T-helper 1 cell treated with Interleukin-12 subunit alpha and Interleukin-12 subunit beta and Interleukin-4 antibody, amounts not matched to agents 30 μg/mL and 1 μg/mL, for 36 hours (primary cell): ENCODE measurements around the gene NDRG2.

Experiments
- H3K27ac Mint-ChIP-seq: one replicate; pipeline ENCODE4 v1.8.0; 2021; ENCODE audit warnings: mild to moderate bottlenecking, mixed read lengths
- H3K27me3 Mint-ChIP-seq: one replicate; pipeline ENCODE4 v1.8.0; 2021; ENCODE audit warnings: low read depth, mixed read lengths
- H3K36me3 Mint-ChIP-seq: one replicate; pipeline ENCODE4 v1.8.0; 2021; ENCODE audit warnings: low read depth, mixed read lengths
- H3K4me1 Mint-ChIP-seq: one replicate; pipeline ENCODE4 v1.8.0; 2021; ENCODE audit warnings: low read depth, mixed read lengths
- H3K4me3 Mint-ChIP-seq: one replicate; pipeline ENCODE4 v1.8.0; 2021; ENCODE audit warnings: mild to moderate bottlenecking, moderate library complexity, mixed read lengths
- H3K9me3 Mint-ChIP-seq: one replicate; pipeline ENCODE4 v1.8.0; 2021; ENCODE audit warnings: mixed read lengths

NDRG2 gene

DNA sequence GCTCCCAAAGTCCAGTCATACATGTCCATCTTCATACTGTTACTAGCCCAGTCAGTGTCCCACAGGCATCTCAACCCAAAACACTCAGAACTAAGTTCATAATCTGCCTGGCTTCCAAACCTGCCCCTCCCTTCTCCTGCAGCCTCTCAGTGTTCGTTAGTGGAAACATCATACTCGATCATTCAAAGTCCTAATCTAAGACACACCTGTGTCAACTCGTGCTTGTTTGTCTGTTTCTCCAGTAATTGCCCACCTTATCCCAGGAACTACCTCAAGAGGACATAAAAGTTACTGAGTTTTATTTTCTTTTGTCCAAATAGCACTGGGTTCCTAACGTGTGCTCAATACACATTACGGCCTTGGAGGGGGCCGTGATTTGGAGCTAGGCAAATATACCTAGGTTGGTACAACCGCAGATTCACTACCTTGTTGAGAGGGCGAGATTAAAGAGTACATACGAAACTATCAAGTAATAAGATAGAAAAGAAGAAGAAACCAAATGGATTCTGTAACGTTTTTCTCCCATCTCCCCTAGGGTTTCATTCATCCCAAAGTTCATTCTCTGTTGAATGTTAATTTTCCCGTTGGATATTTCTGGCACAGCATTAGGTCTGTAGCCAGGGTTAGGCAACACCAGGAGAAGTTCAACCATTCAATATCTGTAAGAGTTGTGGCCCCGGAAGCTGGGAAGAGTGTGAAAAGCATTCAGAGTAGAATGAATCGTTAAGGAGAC is 35.9 kb upstream of the NDRG2 start:
- peaks cover 32% of the 10 kb centered on the region for H3K27me3 Mint-ChIP-seq
- H3K9me3 Mint-ChIP-seq, result no peaks in the 10 kb centered on the region
- no peaks in the 10 kb centered on the region for H3K36me3 Mint-ChIP-seq
- H3K4me3 Mint-ChIP-seq, result no peak overlapping the region
- H3K4me1 Mint-ChIP-seq, result no peaks in the 10 kb centered on the region
- no peak overlapping the region for H3K27ac Mint-ChIP-seq

DNA sequence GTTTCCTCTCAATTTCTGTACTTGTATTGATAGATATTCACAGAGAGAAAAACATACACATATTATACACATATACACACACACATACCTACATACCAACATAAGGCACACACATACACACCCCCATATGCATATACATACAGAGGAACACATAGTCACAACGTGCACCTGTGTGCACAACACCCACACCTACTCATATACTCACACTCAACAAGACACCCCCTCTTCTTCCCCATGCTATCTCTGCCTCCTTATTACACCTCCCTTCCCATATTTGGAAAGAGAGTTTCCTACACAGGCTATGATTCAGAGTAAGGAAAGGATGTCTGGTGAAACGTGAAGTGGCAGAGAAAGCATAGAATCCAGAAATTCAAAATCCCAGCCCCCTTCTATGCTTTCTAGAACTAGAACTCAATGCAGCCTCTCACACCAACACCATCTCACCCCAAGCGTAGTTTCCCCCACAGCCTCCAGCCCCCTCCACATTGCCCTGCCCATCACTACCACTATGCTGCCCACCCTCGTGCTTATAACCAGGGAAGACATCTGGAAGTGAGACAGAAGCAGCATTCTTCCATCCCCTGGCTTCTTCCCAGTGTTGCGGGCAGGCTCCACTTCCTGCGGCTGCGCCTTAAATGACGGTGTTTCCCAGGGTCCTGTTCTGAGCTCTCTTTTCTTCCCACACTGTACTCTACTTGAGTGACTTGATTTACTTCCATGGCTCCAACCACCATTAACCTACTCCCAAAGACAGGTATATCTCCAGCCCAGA is 35.2 kb upstream of the NDRG2 start:
- H3K4me1 Mint-ChIP-seq, result no peaks in the 10 kb centered on the region
- no peak overlapping the region for H3K27ac Mint-ChIP-seq
- H3K27me3 Mint-ChIP-seq, result peaks cover 24% of the 10 kb centered on the region
- H3K9me3 Mint-ChIP-seq, result no peaks in the 10 kb centered on the region
- H3K4me3 Mint-ChIP-seq, result no peak overlapping the region
- no peaks in the 10 kb centered on the region for H3K36me3 Mint-ChIP-seq

DNA sequence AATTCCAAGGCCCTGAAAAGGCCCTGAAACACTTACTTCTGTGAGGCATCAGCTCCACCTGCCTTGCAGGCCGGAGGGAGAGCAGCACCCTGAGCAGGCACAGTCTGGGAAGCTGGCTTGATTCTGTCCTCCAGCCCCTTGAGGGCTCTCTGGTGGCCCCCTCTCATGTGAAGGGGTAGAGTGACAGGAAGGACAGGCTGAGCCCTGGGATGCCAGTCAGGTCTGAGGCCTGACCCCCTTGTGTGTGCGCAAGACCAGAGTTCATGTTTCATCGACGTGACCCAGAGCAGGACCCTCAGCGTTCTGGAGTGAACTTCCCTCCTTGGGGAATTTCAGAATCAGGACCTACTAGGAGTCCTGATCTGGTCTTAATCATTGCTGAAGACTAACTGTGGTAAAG is 34.0 kb upstream of the NDRG2 start:
- Mint-ChIP-seq H3K9me3 (no peaks in the 10 kb centered on the region), H3K27me3 (peaks cover 22% of the 10 kb centered on the region), H3K4me1 (no peaks in the 10 kb centered on the region), H3K4me3 (no peak overlapping the region), H3K36me3 (no peaks in the 10 kb centered on the region), H3K27ac (no peak overlapping the region)

- H3K27me3 Mint-ChIP-seq, result peaks cover 16% of the 10 kb centered on the region
- H3K4me1 Mint-ChIP-seq, result no peaks in the 10 kb centered on the region
- H3K4me3 Mint-ChIP-seq, result no peak within 1 kb of the TSS
- H3K27ac Mint-ChIP-seq, result no peak within 1 kb of the TSS
- no peaks in the 10 kb centered on the region for H3K36me3 Mint-ChIP-seq
- no peaks in the 10 kb centered on the region for H3K9me3 Mint-ChIP-seq
Measured at GRCh38 chr14:21057803-21058675, 33.2 kb upstream of the NDRG2 start, which contains the start of gene RNASE8. RNASE8 (plus strand) TSS chr14:21057822; CDS start chr14:21057893, 71 bp downstream.

- Mint-ChIP-seq H3K4me1 (no peaks in the 10 kb centered on the region), H3K36me3 (no peaks in the 10 kb centered on the region), H3K4me3 (no peak overlapping the region), H3K27ac (no peak overlapping the region), H3K27me3 (peaks cover 16% of the 10 kb centered on the region), H3K9me3 (no peaks in the 10 kb centered on the region)
Measured at GRCh38 chr14:21056520-21057163, 31.8 kb upstream of the NDRG2 start.

DNA sequence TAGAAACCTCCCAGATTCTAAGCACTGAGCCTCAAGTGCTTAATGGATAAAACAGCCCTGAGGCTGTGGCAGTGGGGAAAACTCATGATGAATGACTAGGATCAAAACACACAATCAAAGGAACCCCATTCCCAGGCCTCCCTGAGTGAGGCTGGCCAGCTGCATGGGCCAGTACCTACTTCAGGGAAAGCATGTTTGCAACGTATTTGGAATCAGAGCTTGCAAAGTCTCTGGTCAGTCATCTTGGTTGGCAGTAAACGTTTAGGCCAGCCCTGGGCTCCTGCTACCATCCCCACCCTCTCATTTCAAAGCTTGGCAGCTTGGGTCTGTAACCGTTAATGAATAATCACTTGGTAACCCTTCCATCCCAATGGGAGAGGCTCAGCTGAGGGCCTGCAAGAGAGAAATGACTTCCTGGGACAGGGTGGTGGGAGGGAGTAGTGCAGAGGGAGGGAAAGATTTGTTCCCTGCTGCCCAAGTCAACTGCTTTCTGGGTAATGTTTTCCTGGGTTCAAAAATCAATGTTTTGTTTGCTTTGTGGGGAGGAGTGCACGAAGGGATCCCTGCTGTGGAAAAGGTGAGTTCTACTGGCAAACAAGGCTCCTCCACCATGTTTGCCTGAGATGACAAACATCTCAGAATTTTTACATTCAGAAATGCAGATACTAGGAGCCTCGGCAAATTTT is 30.7 kb upstream of the NDRG2 start:
- no peaks in the 10 kb centered on the region for H3K9me3 Mint-ChIP-seq
- H3K4me1 Mint-ChIP-seq, result no peaks in the 10 kb centered on the region
- no peak overlapping the region for H3K4me3 Mint-ChIP-seq
- H3K36me3 Mint-ChIP-seq, result no peaks in the 10 kb centered on the region
- no peak overlapping the region for H3K27ac Mint-ChIP-seq
- H3K27me3 Mint-ChIP-seq, result peaks cover 8% of the 10 kb centered on the region

DNA sequence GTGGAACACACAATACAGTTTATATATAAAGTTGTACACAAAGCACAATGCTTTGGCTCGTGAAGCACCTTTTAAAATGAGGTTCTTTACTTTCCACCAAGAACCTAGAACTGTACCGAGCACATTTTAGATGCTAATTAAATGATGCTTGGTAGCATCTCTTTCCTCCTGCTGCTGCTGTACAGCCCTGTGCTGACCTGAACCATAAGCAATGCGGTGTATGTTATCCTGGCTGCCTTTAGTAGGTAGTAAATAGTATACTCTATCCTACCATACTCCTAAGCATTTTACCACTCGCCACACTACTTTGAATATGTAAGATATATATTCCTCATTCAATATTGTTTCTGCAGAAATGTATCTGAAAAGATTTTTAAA is 29.9 kb upstream of the NDRG2 start:
- Mint-ChIP-seq H3K27me3 (peaks cover 4% of the 10 kb centered on the region), H3K36me3 (no peaks in the 10 kb centered on the region), H3K27ac (no peak overlapping the region), H3K4me1 (no peaks in the 10 kb centered on the region), H3K4me3 (no peak overlapping the region), H3K9me3 (no peaks in the 10 kb centered on the region)

- Mint-ChIP-seq H3K27me3 (peaks cover 6% of the 10 kb centered on the region), H3K27ac (no peak overlapping the region), H3K36me3 (no peaks in the 10 kb centered on the region), H3K4me1 (no peaks in the 10 kb centered on the region), H3K9me3 (no peaks in the 10 kb centered on the region), H3K4me3 (no peak overlapping the region)
Measured at GRCh38 chr14:21054123-21054767, 29.4 kb upstream of the NDRG2 start.

DNA sequence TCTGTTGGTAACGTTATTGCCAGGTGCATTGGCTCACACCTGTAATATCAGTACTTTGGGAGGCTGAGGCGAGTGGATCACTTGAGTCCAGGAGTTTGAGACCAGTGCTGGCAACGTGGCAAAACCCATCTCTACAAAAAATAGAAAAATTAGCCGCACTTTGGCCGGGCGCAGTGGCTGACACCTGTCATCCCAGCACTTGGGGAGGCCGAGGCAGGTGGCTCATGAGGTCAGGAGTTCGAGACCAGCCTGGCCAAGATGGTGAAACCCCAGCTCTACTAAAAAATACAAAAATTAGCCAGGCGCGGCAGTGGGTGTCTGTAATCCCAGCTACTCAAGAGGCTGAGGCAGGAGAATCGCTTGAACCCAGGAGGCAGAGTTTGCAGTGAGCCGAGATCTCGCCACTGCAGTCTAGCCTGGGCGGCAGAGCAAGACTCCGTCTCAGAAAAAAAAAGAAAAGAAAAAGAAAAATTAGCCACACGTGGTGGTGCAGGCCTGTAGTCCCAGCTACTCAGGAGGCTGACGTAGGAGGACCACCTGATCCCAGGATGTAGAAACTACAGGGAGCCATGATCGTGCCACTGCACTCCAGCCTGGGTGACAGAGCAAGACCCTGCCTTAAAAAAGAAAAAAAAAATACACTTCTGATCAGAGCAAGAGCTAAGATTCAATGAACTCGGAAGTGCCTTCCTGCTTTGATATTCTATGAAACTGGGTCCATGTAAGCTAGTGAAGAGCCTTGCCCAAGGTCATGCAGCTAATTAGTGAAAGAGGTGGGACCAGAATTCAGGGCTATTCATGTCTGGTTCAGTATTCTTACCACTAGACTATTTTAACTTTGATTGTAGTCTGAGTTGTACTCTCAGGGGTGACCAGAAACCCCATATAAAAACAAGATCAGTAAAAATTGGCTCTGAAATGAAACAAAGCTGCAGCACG is 28.6 kb upstream of the NDRG2 start:
- Mint-ChIP-seq H3K36me3 (no peaks in the 10 kb centered on the region), H3K9me3 (no peaks in the 10 kb centered on the region), H3K27ac (no peak overlapping the region), H3K4me3 (no peak overlapping the region), H3K27me3 (peaks cover 8% of the 10 kb centered on the region), H3K4me1 (no peaks in the 10 kb centered on the region)

GRCh38 chr14:21050597-21050996 is 25.7 kb upstream of the NDRG2 start:
- Mint-ChIP-seq H3K27ac (no peak overlapping the region), H3K4me3 (no peak overlapping the region), H3K4me1 (no peaks in the 10 kb centered on the region), H3K9me3 (no peaks in the 10 kb centered on the region), H3K36me3 (no peaks in the 10 kb centered on the region), H3K27me3 (peaks cover 11% of the 10 kb centered on the region)

DNA sequence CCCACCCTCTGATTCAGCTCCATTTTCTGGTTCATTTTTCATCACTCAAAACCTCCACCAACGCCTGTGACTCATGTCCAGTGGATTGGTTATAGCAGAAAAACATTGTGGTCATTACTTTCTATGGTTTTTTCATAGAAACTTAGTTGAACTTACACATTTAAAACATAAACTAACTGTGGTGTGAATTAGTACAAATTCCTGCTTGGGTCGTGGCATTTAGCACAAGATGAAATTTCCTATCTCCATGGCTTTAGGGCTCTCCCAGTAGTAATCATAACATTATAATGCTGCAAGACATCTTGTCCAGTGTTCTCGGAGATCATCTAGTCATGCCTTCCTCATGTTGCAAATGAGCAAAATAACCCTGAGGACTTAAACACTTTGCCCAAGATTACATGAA is 24.4 kb upstream of the NDRG2 start:
- Mint-ChIP-seq H3K36me3 (no peaks in the 10 kb centered on the region), H3K4me3 (no peak overlapping the region), H3K9me3 (no peaks in the 10 kb centered on the region), H3K27me3 (peaks cover 24% of the 10 kb centered on the region), H3K4me1 (no peaks in the 10 kb centered on the region), H3K27ac (no peak overlapping the region)

DNA sequence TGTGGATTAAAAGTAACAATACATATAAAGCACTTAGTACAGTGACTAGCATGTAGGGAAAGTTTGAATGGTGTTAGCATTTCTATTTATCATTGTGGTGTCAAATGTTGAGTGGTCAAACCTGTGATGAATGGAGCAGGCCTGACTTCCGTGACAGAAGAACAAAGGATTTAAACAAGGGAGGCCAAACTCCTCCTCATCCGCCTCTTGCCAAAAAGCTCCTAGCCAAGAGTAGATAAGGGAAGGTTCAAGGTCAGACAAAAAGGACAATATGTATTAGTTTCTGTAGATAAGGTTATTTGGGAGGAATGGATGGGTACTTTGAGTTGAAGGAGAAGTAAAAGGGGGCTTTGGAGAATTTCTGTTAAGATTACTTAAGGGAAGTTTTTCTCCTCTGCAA is 23.8 kb upstream of the NDRG2 start:
- no peak overlapping the region for H3K4me3 Mint-ChIP-seq
- peaks cover 24% of the 10 kb centered on the region for H3K27me3 Mint-ChIP-seq
- H3K27ac Mint-ChIP-seq, result no peak overlapping the region

DNA sequence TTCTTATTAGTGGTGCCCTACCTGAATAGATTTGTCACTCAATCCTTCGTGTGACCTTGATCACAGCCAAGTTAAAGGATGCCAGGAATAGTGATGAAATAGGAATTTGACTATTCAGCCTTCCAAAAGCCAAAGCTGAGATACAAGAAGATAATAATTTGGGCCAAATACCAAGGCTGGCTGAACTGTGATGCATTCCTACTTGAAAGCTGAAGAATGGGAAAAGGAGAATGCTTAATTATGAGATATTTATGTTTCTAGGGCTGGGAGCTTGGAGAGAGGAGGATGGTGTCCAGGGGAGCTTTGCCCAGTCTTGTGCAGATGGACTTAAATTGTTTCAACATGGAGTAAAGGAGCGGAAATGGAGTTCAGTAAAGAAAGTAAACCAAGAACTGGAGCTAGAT is 22.5 kb upstream of the NDRG2 start:
- Mint-ChIP-seq H3K4me1 (no peaks in the 10 kb centered on the region), H3K4me3 (no peak overlapping the region), H3K27ac (no peak overlapping the region), H3K36me3 (no peaks in the 10 kb centered on the region), H3K27me3 (peaks cover 28% of the 10 kb centered on the region), H3K9me3 (no peaks in the 10 kb centered on the region)

More for the DNA sequence above, 23.8 kb upstream of the NDRG2 start:
- Mint-ChIP-seq H3K9me3 (no peaks in the 10 kb centered on the region), H3K36me3 (no peaks in the 10 kb centered on the region), H3K4me1 (no peaks in the 10 kb centered on the region)
